Thyroid gland (tissue), 4 donors: ENCODE data around the gene IGSF9B.

Experiments
- POLR2A ChIP-seq, 2 donors: fragments of 450-650 bp; IDR thresholded peaks; one replicate each; pipeline ENCODE4 v1.6.1; 2017; ENCODE audit warnings: antibody characterized with exemption in 2 of 2, mild to moderate bottlenecking in 2 of 2, moderate library complexity in 1 of 2
- TF ChIP-seq, protein P1 (sequence below), 6 experiments: fragments of 200-600 bp in 3 of 6; fragments of 450-650 bp in 3 of 6; sonication (generic) in 3 of 6; IDR thresholded peaks; one replicate each; pipeline ENCODE4 v1.5.1; 2016 to 2019; ENCODE audit warnings: antibody characterized with exemption in 6 of 6, mild to moderate bottlenecking in 2 of 6, inconsistent platforms in 1 of 6, moderate library complexity in 1 of 6

- TF ChIP-seq, protein P1, sequence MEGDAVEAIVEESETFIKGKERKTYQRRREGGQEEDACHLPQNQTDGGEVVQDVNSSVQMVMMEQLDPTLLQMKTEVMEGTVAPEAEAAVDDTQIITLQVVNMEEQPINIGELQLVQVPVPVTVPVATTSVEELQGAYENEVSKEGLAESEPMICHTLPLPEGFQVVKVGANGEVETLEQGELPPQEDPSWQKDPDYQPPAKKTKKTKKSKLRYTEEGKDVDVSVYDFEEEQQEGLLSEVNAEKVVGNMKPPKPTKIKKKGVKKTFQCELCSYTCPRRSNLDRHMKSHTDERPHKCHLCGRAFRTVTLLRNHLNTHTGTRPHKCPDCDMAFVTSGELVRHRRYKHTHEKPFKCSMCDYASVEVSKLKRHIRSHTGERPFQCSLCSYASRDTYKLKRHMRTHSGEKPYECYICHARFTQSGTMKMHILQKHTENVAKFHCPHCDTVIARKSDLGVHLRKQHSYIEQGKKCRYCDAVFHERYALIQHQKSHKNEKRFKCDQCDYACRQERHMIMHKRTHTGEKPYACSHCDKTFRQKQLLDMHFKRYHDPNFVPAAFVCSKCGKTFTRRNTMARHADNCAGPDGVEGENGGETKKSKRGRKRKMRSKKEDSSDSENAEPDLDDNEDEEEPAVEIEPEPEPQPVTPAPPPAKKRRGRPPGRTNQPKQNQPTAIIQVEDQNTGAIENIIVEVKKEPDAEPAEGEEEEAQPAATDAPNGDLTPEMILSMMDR (IDR thresholded peaks at IDR 0.05) = no peak
- no peak for TF ChIP-seq POLR2A (IDR thresholded peaks at IDR 0.05)
Observed at GRCh38 chr11:133930053-133930766, 26.6 kb downstream of the IGSF9B start.
